HEK293 (cell line): ENCODE results near the gene DNAJC4.

Source experiments
- CTCF ChIA-PET: fragments of 350-600 bp; formaldehyde crosslinking; extraction: SDS; loops from one replicate; lab custom pipeline; 2021; ENCODE audit warnings: antibody characterized with exemption; lab: Yijun Ruan, JAX
- POLR2A ChIA-PET: fragments of 300-600 bp; formaldehyde crosslinking; extraction: SDS; loops from one replicate; lab custom pipeline; 2020; ENCODE audit warnings: antibody characterized with exemption, inconsistent platforms; lab: Yijun Ruan, JAX
- H3K27ac ChIP-seq: fragments of 200-500 bp; sonication (Bioruptor generic); 2 replicates; pipeline ENCODE4 v1.5.1; 2014; ENCODE audit warnings: low read depth, low read length, control low read depth, inconsistent platforms; ENCODE audit errors: extremely low read depth
- H3K36me3 ChIP-seq, 2 experiments: fragments of 200-500 bp in 1 of 2; sonication (Bioruptor generic) in 1 of 2; 1 replicate in 1 of 2; 2 replicates in 1 of 2; pipeline ENCODE4 v1.5.1; 2014 to 2017; ENCODE audit warnings: inconsistent platforms in 2 of 2, low read length in 2 of 2; ENCODE audit not compliant: control insufficient read depth in 2 of 2, insufficient read depth in 1 of 2
- H3K4me1 ChIP-seq: fragments of 200-500 bp; sonication (Bioruptor generic); 2 replicates; pipeline ENCODE4 v1.5.1; 2014; ENCODE audit warnings: mild to moderate bottlenecking, low read length, inconsistent platforms; ENCODE audit not compliant: control insufficient read depth, insufficient read depth
- H3K4me3 ChIP-seq: 2 replicates; pipeline ENCODE4 v1.5.1; 2011; ENCODE audit warnings: low read depth, mild to moderate bottlenecking, control low read depth, low read length, moderate library complexity
- H3K9me3 ChIP-seq: fragments of 200-500 bp; sonication (Bioruptor generic); 2 replicates; pipeline ENCODE4 v1.5.1; 2014; ENCODE audit warnings: low read depth, low read length, inconsistent platforms; ENCODE audit not compliant: control insufficient read depth, insufficient read depth
- BCL11B ChIP-seq: fragments of 450-650 bp; formaldehyde crosslinking; IDR thresholded peaks from 2 replicates; pipeline ENCODE4 v1.5.1; 2016; ENCODE audit warnings: low read depth, missing biosample characterization, missing genetic modification characterization
- ELK4 ChIP-seq: IDR thresholded peaks from 2 replicates; pipeline ENCODE4 v1.6.1; 2011; ENCODE audit warnings: mild to moderate bottlenecking, low read depth, low read length, borderline replicate concordance
- GLIS2 ChIP-seq: fragments of 450-650 bp; formaldehyde crosslinking; IDR thresholded peaks from 2 replicates; pipeline ENCODE4 v1.5.1; 2016; ENCODE audit warnings: missing biosample characterization, missing genetic modification characterization
- KLF8 ChIP-seq: fragments of 450-650 bp; formaldehyde crosslinking; IDR thresholded peaks from 2 replicates; pipeline ENCODE4 v1.5.1; 2016; ENCODE audit warnings: missing biosample characterization, missing genetic modification characterization
- OVOL3 ChIP-seq: fragments of 450-650 bp; formaldehyde crosslinking; IDR thresholded peaks from 2 replicates; pipeline ENCODE4 v1.5.1; 2016; ENCODE audit warnings: missing biosample characterization, missing genetic modification characterization
- SCRT2 ChIP-seq: fragments of 450-650 bp; formaldehyde crosslinking; IDR thresholded peaks from 2 replicates; pipeline ENCODE4 v1.5.1; 2016; ENCODE audit warnings: missing biosample characterization, missing genetic modification characterization
- ZBTB20 ChIP-seq: fragments of 450-650 bp; formaldehyde crosslinking; IDR thresholded peaks from 2 replicates; pipeline ENCODE4 v1.5.1; 2016; ENCODE audit warnings: missing biosample characterization, missing genetic modification characterization
- ZFP69B ChIP-seq: fragments of 450-650 bp; formaldehyde crosslinking; IDR thresholded peaks from 2 replicates; pipeline ENCODE4 v1.5.1; 2016; ENCODE audit warnings: missing biosample characterization, missing genetic modification characterization
- ZNF132 ChIP-seq: fragments of 450-650 bp; formaldehyde crosslinking; IDR thresholded peaks from 2 replicates; pipeline ENCODE4 v1.5.1; 2017; ENCODE audit warnings: missing biosample characterization, missing genetic modification characterization, borderline replicate concordance
- ZNF133 ChIP-seq: fragments of 450-650 bp; formaldehyde crosslinking; IDR thresholded peaks from 2 replicates; pipeline ENCODE4 v1.5.1; 2016; ENCODE audit warnings: missing biosample characterization, missing genetic modification characterization
- ZNF157 ChIP-seq: fragments of 450-650 bp; formaldehyde crosslinking; IDR thresholded peaks from 2 replicates; pipeline ENCODE4 v1.5.1; 2016; ENCODE audit warnings: missing biosample characterization, missing genetic modification characterization
- ZNF19 ChIP-seq: fragments of 450-650 bp; formaldehyde crosslinking; IDR thresholded peaks from 2 replicates; pipeline ENCODE4; 2016; ENCODE audit warnings: missing biosample characterization, missing genetic modification characterization, low read depth
- ZNF221 ChIP-seq: fragments of 450-650 bp; formaldehyde crosslinking; IDR thresholded peaks from 2 replicates; pipeline ENCODE4 v1.5.1; 2017; ENCODE audit warnings: missing biosample characterization, missing genetic modification characterization, borderline replicate concordance
- ZNF354C ChIP-seq: fragments of 450-650 bp; formaldehyde crosslinking; IDR thresholded peaks from 2 replicates; pipeline ENCODE4 v1.5.1; 2016; ENCODE audit warnings: missing biosample characterization, missing genetic modification characterization, low read depth, borderline replicate concordance
- ZNF416 ChIP-seq: fragments of 450-650 bp; formaldehyde crosslinking; IDR thresholded peaks from 2 replicates; pipeline ENCODE4 v1.5.1; 2016; ENCODE audit warnings: missing biosample characterization, missing genetic modification characterization
- ZNF449 ChIP-seq: fragments of 450-650 bp; formaldehyde crosslinking; IDR thresholded peaks from 2 replicates; pipeline ENCODE4 v1.5.1; 2017; ENCODE audit warnings: missing biosample characterization, mild to moderate bottlenecking, missing genetic modification characterization, moderate library complexity
- ZNF488 ChIP-seq: fragments of 450-650 bp; formaldehyde crosslinking; IDR thresholded peaks from 2 replicates; pipeline ENCODE4 v1.5.1; 2016; ENCODE audit warnings: missing biosample characterization, missing genetic modification characterization
- ZNF580 ChIP-seq: fragments of 450-650 bp; formaldehyde crosslinking; IDR thresholded peaks from 2 replicates; pipeline ENCODE4 v1.5.1; 2016; ENCODE audit warnings: missing biosample characterization, missing genetic modification characterization
- ZNF585B ChIP-seq: fragments of 450-650 bp; formaldehyde crosslinking; IDR thresholded peaks from 2 replicates; pipeline ENCODE4 v1.5.1; 2016; ENCODE audit warnings: missing biosample characterization, missing genetic modification characterization
- ZNF670 ChIP-seq: fragments of 450-650 bp; formaldehyde crosslinking; IDR thresholded peaks from 2 replicates; pipeline ENCODE4 v1.5.1; 2016; ENCODE audit warnings: missing biosample characterization, missing genetic modification characterization, low read depth
- ZXDB ChIP-seq: fragments of 450-650 bp; formaldehyde crosslinking; IDR thresholded peaks from 2 replicates; pipeline ENCODE4 v1.5.1; 2016; ENCODE audit warnings: missing biosample characterization, missing genetic modification characterization

Gene DNAJC4

GRCh38 chr11:64256300-64256699 is 26.0 kb downstream of the DNAJC4 start:
- no peaks in the 10 kb centered on the region for H3K9me3 ChIP-seq
- CTCF ChIA-PET: interaction anchor here (0.6 to 0.8 kb wide), 3 partner anchors 12 to 87 kb away, joined by 3 to 5 read pairs (median 3); no protein-coding TSS in a partner anchor
- no peak overlapping the region for H3K27ac ChIP-seq
- no peak for TF ChIP-seq BCL11B (tag by site-specific recombination)
- no peak for TF ChIP-seq ZNF585B (tag by site-specific recombination)
- peak; percentile 83 for TF ChIP-seq ZNF449 (tag by site-specific recombination)
- TF ChIP-seq ZNF580 (tag by site-specific recombination): no peak
- TF ChIP-seq OVOL3 (tag by site-specific recombination): no peak
- no peak for TF ChIP-seq ZNF670
- TF ChIP-seq, all 188 proteins: peak for 1
- Histone ChIP-seq H3K4me1 (peaks cover 5% of the 10 kb centered on the region), H3K36me3 (peaks cover 0 to 57% of the 10 kb centered on the region in 2 experiments; a peak in 2 of 3 replicates), H3K4me3 (no peak overlapping the region)
- POLR2A ChIA-PET: interaction anchor here (0.9 to 1.6 kb wide), 4 partner anchors 12 to 15 kb away, joined by 3 to 6 read pairs (median 4); no protein-coding TSS in a partner anchor

- Histone ChIP-seq H3K4me1 (no peaks in the 10 kb centered on the region), H3K36me3 (peaks cover 0 to 78% of the 10 kb centered on the region in 2 experiments; a peak in 2 of 3 replicates), H3K9me3 (no peaks in the 10 kb centered on the region), H3K27ac (no peak overlapping the region), H3K4me3 (no peak overlapping the region)
- TF ChIP-seq ZNF133 (tag by site-specific recombination): no peak
- no peak for TF ChIP-seq ZNF221 (tag by site-specific recombination)
- TF ChIP-seq ELK4: no peak
- TF ChIP-seq ZFP69B: no peak
- TF ChIP-seq ZNF416 (tag by site-specific recombination): no peak
- TF ChIP-seq GLIS2: no peak
- TF ChIP-seq ZNF157 (tag by site-specific recombination): no peak
- TF ChIP-seq SCRT2 (tag by site-specific recombination): no peak
- TF ChIP-seq ZNF132 (tag by site-specific recombination): no peak
- TF ChIP-seq ZNF354C (tag by site-specific recombination): no peak
- ChIA-PET POLR2A (interaction anchor here (0.8 to 1.6 kb wide), 4 partner anchors 9 to 15 kb away, joined by 3 to 7 read pairs (median 4); no protein-coding TSS in a partner anchor), CTCF (interaction anchor here (0.6 kb wide), 1 partner anchor 9 kb away, joined by 3 read pairs; no protein-coding TSS in a partner anchor)
These were observed 28.0 kb downstream of the DNAJC4 start for GRCh38 chr11:64258356-64258755.

- TF ChIP-seq ZXDB (tag by site-specific recombination) (no peak), ZNF354C (tag by site-specific recombination) (no peak), ZNF19 (tag by site-specific recombination) (no peak), ZNF132 (tag by site-specific recombination) (no peak), ZNF449 (tag by site-specific recombination) (no peak), ZBTB20 (no peak), KLF8 (tag by site-specific recombination) (no peak), ZNF133 (tag by site-specific recombination) (no peak), ZNF488 (tag by site-specific recombination) (no peak)
- H3K9me3 ChIP-seq: no peaks in the 10 kb centered on the region
- H3K27ac ChIP-seq: no peak overlapping the region
- H3K4me1 ChIP-seq: no peaks in the 10 kb centered on the region; the same call in 1 of the 2 replicates
- no peak overlapping the region for H3K4me3 ChIP-seq
- CTCF ChIA-PET: interaction anchor here (0.7 kb wide), 1 partner anchor 1351 kb away, joined by 5 read pairs; no protein-coding TSS in a partner anchor
- peaks cover 0 to 83% of the 10 kb centered on the region in 2 experiments; a peak in 2 of 3 replicates for H3K36me3 ChIP-seq
- POLR2A ChIA-PET: interaction anchor here (0.8 to 1.6 kb wide), 3 partner anchors 9 to 16 kb away, joined by 3 to 4 read pairs (median 4); no protein-coding TSS in a partner anchor
These were observed 28.7 kb downstream of the DNAJC4 start for GRCh38 chr11:64258946-64259532.
